IMR-90 (cell line): ENCODE results near the gene SLC22A24. TPM values are rescaled to one million over a fixed set of nuclear protein-coding genes. Genes with fewer than 3 reads are reported as not detected.

ENCODE experiments used
- ATAC-seq: fragments of 200-7000 bp; cut with Tn5 transposase; 2 replicates; pipeline ENCODE4 v1.9.1; 2020; ENCODE audit warnings: low read depth, mild to moderate bottlenecking, moderate library complexity
- BruUV-seq: library from RNA; stranded (reverse); fragments of 400-500 nt; replicated peaks from 2 replicates; lab custom pipeline; 2021; lab: Mats Ljungman, UMichigan
- CTCF ChIA-PET: fragments of 300-600 bp; formaldehyde crosslinking; extraction: SDS; loops from one replicate; lab custom pipeline; 2021; ENCODE audit warnings: antibody characterized with exemption; lab: Yijun Ruan, JAX
- POLR2A ChIA-PET: fragments of 300-600 bp; sonication (Branson Sonifier 250); formaldehyde crosslinking; loops from one replicate; lab custom pipeline; 2022; ENCODE audit warnings: antibody characterized with exemption; ENCODE audit not compliant: unreplicated experiment; lab: Charles Lee
- DNase-seq: peaks from one replicate; pipeline ENCODE4 v3.0.0; 2013
- H2AFZ ChIP-seq: replicated peaks from 2 replicates; pipeline ENCODE3; 2013; ENCODE audit warnings: low read length, mild to moderate bottlenecking; ENCODE audit not compliant: poor library complexity
- H2AK5ac ChIP-seq: 2 replicates; pipeline ENCODE4 v1.6.1; 2013; ENCODE audit warnings: low read depth, low read length, inconsistent platforms
- H2AK9ac ChIP-seq: replicated peaks from 2 replicates; pipeline ENCODE3; 2013; ENCODE audit warnings: mild to moderate bottlenecking, low read depth, low read length, moderate library complexity; ENCODE audit not compliant: poor library complexity
- H2BK120ac ChIP-seq: 2 replicates; pipeline ENCODE4 v1.6.1; 2013; ENCODE audit warnings: low read depth, low read length, inconsistent platforms
- H2BK15ac ChIP-seq: 3 replicates; pipeline ENCODE4 v1.6.1; 2013; ENCODE audit warnings: low read depth, low read length, inconsistent platforms
- H2BK20ac ChIP-seq: 2 replicates; pipeline ENCODE4 v1.6.1; 2013; ENCODE audit warnings: low read depth, mild to moderate bottlenecking, inconsistent platforms, low read length, moderate library complexity
- H2BK5ac ChIP-seq: 2 replicates; pipeline ENCODE4 v1.6.1; 2013; ENCODE audit warnings: mild to moderate bottlenecking, low read depth, low read length, inconsistent platforms; ENCODE audit not compliant: poor library complexity, severe bottlenecking
- H3K14ac ChIP-seq: replicated peaks from 2 replicates; pipeline ENCODE4 v1.6.1; 2013; ENCODE audit warnings: low read depth, low read length, inconsistent platforms
- H3K18ac ChIP-seq: 2 replicates; pipeline ENCODE4 v1.6.1; 2013; ENCODE audit warnings: low read depth, low read length, control low read depth
- H3K23ac ChIP-seq: 2 replicates; pipeline ENCODE4 v1.6.1; 2013; ENCODE audit warnings: low read depth, low read length, inconsistent platforms
- H3K27ac ChIP-seq: 2 replicates; pipeline ENCODE4 v1.5.1; 2013; ENCODE audit warnings: mild to moderate bottlenecking, control low read depth, low read length; ENCODE audit not compliant: insufficient read depth
- H3K27me3 ChIP-seq: 2 replicates; pipeline ENCODE4 v1.6.1; 2013; ENCODE audit warnings: low read length; ENCODE audit not compliant: control insufficient read depth, insufficient read depth
- H3K36me3 ChIP-seq: 2 replicates; pipeline ENCODE4 v1.6.1; 2013; ENCODE audit warnings: low read length, mixed read lengths; ENCODE audit not compliant: control insufficient read depth, insufficient read depth
- H3K4ac ChIP-seq: 2 replicates; pipeline ENCODE4 v1.6.1; 2013; ENCODE audit warnings: low read depth, low read length, inconsistent platforms
- H3K4me1 ChIP-seq: 2 replicates; pipeline ENCODE4 v1.6.1; 2013; ENCODE audit warnings: low read length, mixed read lengths; ENCODE audit not compliant: control insufficient read depth, insufficient read depth
- H3K4me2 ChIP-seq: 2 replicates; pipeline ENCODE4 v1.6.1; 2013; ENCODE audit warnings: low read depth, mild to moderate bottlenecking, control low read depth, low read length, moderate library complexity
- H3K4me3 ChIP-seq: 2 replicates; pipeline ENCODE4 v1.5.1; 2013; ENCODE audit warnings: low read depth, mild to moderate bottlenecking, control low read depth, low read length, moderate library complexity; ENCODE audit not compliant: insufficient read depth
- H3K56ac ChIP-seq: 2 replicates; pipeline ENCODE4 v1.6.1; 2013; ENCODE audit warnings: low read length, inconsistent platforms; ENCODE audit not compliant: insufficient read depth; ENCODE audit errors: extremely low read depth
- H3K79me1 ChIP-seq, 2 experiments: 2 replicates each; pipeline ENCODE4 v1.6.1; 2013; ENCODE audit warnings: low read length in 2 of 2, inconsistent platforms in 1 of 2, low read depth in 1 of 2
- H3K9ac ChIP-seq: 2 replicates; pipeline ENCODE4 v1.6.1; 2013; ENCODE audit warnings: low read depth, low read length, control low read depth
- H3K9me1 ChIP-seq: 2 replicates; pipeline ENCODE4 v1.6.1; 2013; ENCODE audit warnings: low read length, inconsistent platforms; ENCODE audit not compliant: insufficient read depth
- H3K9me3 ChIP-seq: 2 replicates; pipeline ENCODE4 v1.6.1; 2013; ENCODE audit warnings: low read length; ENCODE audit not compliant: control insufficient read depth, insufficient read depth
- H4K20me1 ChIP-seq: 2 replicates; pipeline ENCODE4 v1.6.1; 2013; ENCODE audit warnings: low read length, inconsistent platforms; ENCODE audit not compliant: insufficient read depth
- H4K5ac ChIP-seq: 2 replicates; pipeline ENCODE4 v1.6.1; 2013; ENCODE audit warnings: mild to moderate bottlenecking, low read depth, low read length, control low read depth
- H4K8ac ChIP-seq, 2 experiments: 2 replicates each; pipeline ENCODE4 v1.6.1; 2013; ENCODE audit warnings: low read depth in 2 of 2, low read length in 2 of 2, control low read depth in 1 of 2, inconsistent platforms in 1 of 2
- H4K91ac ChIP-seq: 2 replicates; pipeline ENCODE4 v1.6.1; 2013; ENCODE audit warnings: low read depth, low read length, inconsistent platforms; ENCODE audit not compliant: insufficient read depth
- BHLHE40 ChIP-seq: fragments of 150-350 bp; IDR thresholded peaks from 2 replicates; pipeline ENCODE4 v1.6.1; 2016; ENCODE audit warnings: mild to moderate bottlenecking, low read depth, low read length
- CHD1 ChIP-seq: IDR thresholded peaks from 2 replicates; pipeline ENCODE4 v1.6.1; 2012; ENCODE audit warnings: low read depth, low read length, improper control_type of control experiment
- NFE2L2 ChIP-seq: fragments of 150-350 bp; IDR thresholded peaks from 2 replicates; pipeline ENCODE4 v1.6.1; 2016; ENCODE audit warnings: low read depth, mild to moderate bottlenecking, low read length
- POLR2A ChIP-seq: IDR thresholded peaks from 2 replicates; pipeline ENCODE4 v1.6.1; 2012; ENCODE audit warnings: mild to moderate bottlenecking, low read depth, low read length
- RAD21 ChIP-seq: IDR thresholded peaks from 2 replicates; pipeline ENCODE4 v1.6.1; 2012; ENCODE audit warnings: low read length, improper control_type of control experiment
- RCOR1 ChIP-seq: IDR thresholded peaks from 2 replicates; pipeline ENCODE4 v1.6.1; 2012; ENCODE audit warnings: mild to moderate bottlenecking, low read length, improper control_type of control experiment; ENCODE audit not compliant: insufficient replicate concordance
- WGBS, 2 experiments: methylation state at CpG; one replicate each; pipeline versions ENCODE4 v1.1.5 to v1.1.7; 2013; ENCODE audit warnings: missing lambda C conversion rate in 2 of 2; ENCODE audit not compliant: insufficient read length in 1 of 2; ENCODE audit errors: extremely low coverage in 2 of 2; 5-methylcytosine and 5-hydroxymethylcytosine counted together
- dilution Hi-C: fragments of 300-500 bp; cut with HindIII; formaldehyde crosslinking; loops from one replicate; pipeline ENCODE4 v1.14.3; 2018; ENCODE audit warnings: low sequenced_read_pairs; ENCODE audit not compliant: unreplicated experiment
- in situ Hi-C: fragments of 300-500 bp; cut with MboI; formaldehyde crosslinking; loops from 3 replicates; pipeline ENCODE4 v1.14.3; 2019; ENCODE audit warnings: low sequenced_read_pairs, inconsistent platforms, mixed read lengths
- intact Hi-C: fragments of 100-400 bp; cut with micrococcal nuclease; formaldehyde crosslinking; loops from 2 replicates; pipeline ENCODE4 v1.10.0; 2022
- polyA plus RNA-seq, 3 experiments: library from polyadenylated mRNA; depleted of rRNA; stranded (reverse); fragments of >200 nt; gene quantifications; 2 replicates each; pipeline ENCODE4 v1.2.3, GENCODE V29; 2012; ENCODE audit warnings: low replicate concordance in 1 of 3
- total RNA-seq: library from RNA; depleted of rRNA; stranded (reverse); fragments of >200 nt; gene quantifications from 2 replicates; pipeline ENCODE4 v1.2.3, GENCODE V29; 2012; rRNA removed
- TF ChIP-seq, protein P1 (sequence below): fragments of 150-350 bp; IDR thresholded peaks from 2 replicates; pipeline ENCODE4 v1.6.1; 2017; ENCODE audit warnings: mild to moderate bottlenecking, antibody characterized with exemption, low read length, low read depth
- TF ChIP-seq, protein P2 (sequence below): fragments of 150-350 bp; IDR thresholded peaks from 2 replicates; pipeline ENCODE4 v1.6.1; 2016; ENCODE audit warnings: low read depth, mild to moderate bottlenecking, low read length, moderate library complexity, borderline replicate concordance

SLC22A24 gene
- total and polyA plus RNA-seq, 2 of the 4 experiments (the other 2 are of a cell fraction) = not detected

- Histone ChIP-seq H2AFZ (no peak overlapping the region), H2AK5ac (no peak overlapping the region), H3K14ac (no peak overlapping the region), H3K56ac (no peak overlapping the region), H4K91ac (no peak overlapping the region), H3K4ac (no peak overlapping the region), H4K20me1 (no peaks in the 10 kb centered on the region), H4K8ac (no peak overlapping the region), H3K18ac (no peak overlapping the region), H3K4me2 (no peak overlapping the region), H3K4me3 (no peak overlapping the region), H3K9me1 (no peaks in the 10 kb centered on the region), H3K79me1 (no peaks in the 10 kb centered on the region), H3K23ac (no peak overlapping the region), H3K27ac (no peak overlapping the region), H2BK5ac (no peak overlapping the region), H3K27me3 (peaks cover 4% of the 10 kb centered on the region), H2AK9ac (no peak overlapping the region), H2BK120ac (no peak overlapping the region), H3K9ac (no peak overlapping the region), H4K5ac (no peak overlapping the region), H3K4me1 (no peaks in the 10 kb centered on the region), H3K36me3 (no peaks in the 10 kb centered on the region), H3K9me3 (no peaks in the 10 kb centered on the region), H2BK20ac (no peak overlapping the region), H2BK15ac (no peak overlapping the region)
- intact Hi-C loops (no loop called here), dilution Hi-C loops (no loop called here), in situ Hi-C loops (loop anchor here (10.0 kb wide), 1 partner anchor 172 kb away; no protein-coding TSS in a partner anchor)
- CTCF ChIA-PET = interaction anchor here (1.5 kb wide), 1 partner anchor 9 kb away, joined by 4 read pairs; no protein-coding TSS in a partner anchor
- TF ChIP-seq, protein P1, sequence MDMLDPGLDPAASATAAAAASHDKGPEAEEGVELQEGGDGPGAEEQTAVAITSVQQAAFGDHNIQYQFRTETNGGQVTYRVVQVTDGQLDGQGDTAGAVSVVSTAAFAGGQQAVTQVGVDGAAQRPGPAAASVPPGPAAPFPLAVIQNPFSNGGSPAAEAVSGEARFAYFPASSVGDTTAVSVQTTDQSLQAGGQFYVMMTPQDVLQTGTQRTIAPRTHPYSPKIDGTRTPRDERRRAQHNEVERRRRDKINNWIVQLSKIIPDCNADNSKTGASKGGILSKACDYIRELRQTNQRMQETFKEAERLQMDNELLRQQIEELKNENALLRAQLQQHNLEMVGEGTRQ = no peak
- TF ChIP-seq CHD1 (no peak), NFE2L2 (no peak), POLR2A (no peak), BHLHE40 (no peak), RCOR1 (no peak), RAD21 (no peak)
- TF ChIP-seq, protein P2, sequence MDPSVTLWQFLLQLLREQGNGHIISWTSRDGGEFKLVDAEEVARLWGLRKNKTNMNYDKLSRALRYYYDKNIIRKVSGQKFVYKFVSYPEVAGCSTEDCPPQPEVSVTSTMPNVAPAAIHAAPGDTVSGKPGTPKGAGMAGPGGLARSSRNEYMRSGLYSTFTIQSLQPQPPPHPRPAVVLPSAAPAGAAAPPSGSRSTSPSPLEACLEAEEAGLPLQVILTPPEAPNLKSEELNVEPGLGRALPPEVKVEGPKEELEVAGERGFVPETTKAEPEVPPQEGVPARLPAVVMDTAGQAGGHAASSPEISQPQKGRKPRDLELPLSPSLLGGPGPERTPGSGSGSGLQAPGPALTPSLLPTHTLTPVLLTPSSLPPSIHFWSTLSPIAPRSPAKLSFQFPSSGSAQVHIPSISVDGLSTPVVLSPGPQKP = no peak
- POLR2A ChIA-PET = no interaction called here
- no peak for DNase-seq
- no TSS peak for BruUV-seq
- no CpG with 5 or more reads among the region's 4 CpGs for WGBS, 2 experiments
- no peak for ATAC-seq
These were observed 111.6 kb downstream of the SLC22A24 start for GRCh38 chr11:63032457-63032856.

Other genes with a start within 250 kb of the SLC22A24 start
- gene CHRM1, start 222.9 kb downstream of the SLC22A24 start, total RNA-seq = not detected in 2 replicates
- gene CHRM1, start 222.9 kb downstream of the SLC22A24 start, polyA plus RNA-seq (2012; rRNA removed) = not detected in 2 replicates
- not detected in 2 replicates for gene SLC22A6, start 159.3 kb downstream of the SLC22A24 start, total RNA-seq
- gene SLC22A6, start 159.3 kb downstream of the SLC22A24 start, polyA plus RNA-seq (2012; rRNA removed) = not detected in 2 replicates
- gene SLC22A8, start 128.4 kb downstream of the SLC22A24 start, total RNA-seq = not detected in 2 replicates
- gene SLC22A8, start 128.4 kb downstream of the SLC22A24 start, polyA plus RNA-seq (2012; rRNA removed) = not detected in 2 replicates
- gene SLC22A25, start 99.4 kb upstream of the SLC22A24 start, total RNA-seq = not detected in 2 replicates
- not detected in 2 replicates for gene SLC22A25, start 99.4 kb upstream of the SLC22A24 start, polyA plus RNA-seq (2012; rRNA removed)
- not detected in 2 replicates for gene SLC22A9, start 225.6 kb upstream of the SLC22A24 start, total RNA-seq
- gene SLC22A9, start 225.6 kb upstream of the SLC22A24 start, polyA plus RNA-seq (2012; rRNA removed) = not detected in 2 replicates